Right lobe of liver (tissue), 6 donors: Measurements from ENCODE around the gene ALDH4A1. TPM values are rescaled to one million over a fixed set of nuclear protein-coding genes. Genes with fewer than 3 reads are reported as not detected.

Source experiments
- ATAC-seq, 4 donors: fragments of 200-7000 bp; cut with Tn5 transposase; one replicate each; pipeline ENCODE4 v1.9.1; 2020; ENCODE audit warnings: mild to moderate bottlenecking in 4 of 4, moderate library complexity in 4 of 4
- DNase-seq, 3 donors: peaks; one replicate each; pipeline ENCODE4 v3.0.0-alpha.2; 2020
- H3K27ac ChIP-seq, 3 donors: fragments of 200-600 bp; one replicate each; pipeline ENCODE4 v1.8.0; 2022
- H3K27me3 ChIP-seq, 2 donors: fragments of 200-600 bp; one replicate each; pipeline ENCODE4 v1.8.0; 2022
- H3K36me3 ChIP-seq, 4 donors: fragments of 200-600 bp; sonication (generic) in 1 of 4; one replicate each; pipeline versions ENCODE4 v1.5.1 to v1.8.0; 2017 to 2022; ENCODE audit warnings: control low read depth in 1 of 4
- H3K4me1 ChIP-seq, 4 donors: fragments of 200-600 bp; sonication (generic) in 1 of 4; one replicate each; pipeline versions ENCODE4 v1.5.1 to v1.8.0; 2017 to 2022; ENCODE audit warnings: control low read depth in 1 of 4
- H3K4me3 ChIP-seq, 3 donors: fragments of 200-600 bp; one replicate each; pipeline ENCODE4 v1.8.0; 2022
- H3K9me3 ChIP-seq, 4 donors: fragments of 200-600 bp; sonication (generic) in 1 of 4; one replicate each; pipeline versions ENCODE4 v1.5.1 to v1.8.0; 2017 to 2022; ENCODE audit warnings: control low read depth in 1 of 4
- CTCF ChIP-seq, 4 donors: fragments of 200-600 bp in 3 of 4; fragments of 450-650 bp in 1 of 4; IDR thresholded peaks; one replicate each; pipeline versions ENCODE4 v1.5.1 to v1.8.0; 2016 to 2022; ENCODE audit warnings: antibody characterized with exemption in 4 of 4, mild to moderate bottlenecking in 2 of 4
- POLR2A ChIP-seq: fragments of 450-650 bp; IDR thresholded peaks from one replicate; pipeline ENCODE4 v1.6.1; 2017; ENCODE audit warnings: antibody characterized with exemption, mild to moderate bottlenecking
- WGBS: methylation state at CpG from one replicate; pipeline ENCODE4 v1.1.6; 2018; ENCODE audit warnings: low coverage, low lambda C conversion rate; ENCODE audit not compliant: insufficient coverage; ENCODE audit errors: missing lambda C conversion rate; 5-methylcytosine and 5-hydroxymethylcytosine counted together
- intact Hi-C, 2 donors: fragments of 100-400 bp; cut with DNase I; formaldehyde crosslinking; loops; one replicate each; pipeline versions ENCODE4 v1.11.2 to v1.14.1; 2022
- total RNA-seq, 6 experiments: library from RNA; depleted of rRNA in 2 of 6; stranded (reverse); fragments of >200 nt in 2 of 6; fragmentation: NEBNext Ultra II Directional in 3 of 6; extraction: Animal tissue kit (Norgen Biotek cat#: 25700) in 3 of 6; gene quantifications; one replicate each; pipeline versions ENCODE4 v1.1.0 to v1.2.4, GENCODE V29; 2016 to 2023
- donor health status: DM: no; HTN: yes; CAD: no.
- donor health status: DM: no; HTN: no; CAD: no.
- donor health status: DM: no; HTN: no; CAD: no.
- donor health status: DM: no; HTN: yes; CAD: no.
- donor health status: DM: no; HTN: yes; CAD: no.

The ALDH4A1 gene
- total RNA-seq, 6 experiments from 2014 or later: 218 to 364 (median 265) TPM

DNA sequence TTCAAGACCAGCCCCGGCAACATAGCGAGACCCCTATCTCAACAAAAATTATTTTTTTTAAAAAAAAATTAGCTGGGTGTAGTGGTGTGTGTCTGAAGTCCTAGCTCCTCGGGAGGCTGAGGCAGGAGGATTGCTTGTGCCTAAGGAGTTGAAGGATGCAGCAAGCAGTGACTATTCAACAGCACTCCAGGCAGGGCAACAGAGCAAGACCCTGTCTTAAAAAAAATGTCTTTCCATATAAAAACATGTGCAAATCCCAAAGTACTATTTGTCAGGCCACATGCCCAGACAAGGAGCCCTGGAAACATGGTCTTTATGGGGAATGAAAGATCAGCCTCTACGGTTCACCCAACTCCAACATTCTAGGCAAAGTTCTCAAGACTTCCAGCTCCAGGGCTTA is 40.8 kb upstream of the ALDH4A1 start:
- no peaks in the 10 kb centered on the region for H3K27me3 ChIP-seq
- peaks cover 0 to 31% (median 11%) of the 10 kb centered on the region in 4 donors for H3K4me1 ChIP-seq
- ATAC-seq (no peak), DNase-seq (no peak)
- H3K27ac ChIP-seq: no peak overlapping the region
- H3K9me3 ChIP-seq: no peaks in the 10 kb centered on the region
- no peaks in the 10 kb centered on the region for H3K36me3 ChIP-seq
- WGBS: 92% methylated on average over 3 of the region's 4 CpGs
- H3K4me3 ChIP-seq: no peak overlapping the region
- TF ChIP-seq CTCF (IDR thresholded peaks at IDR 0.05) (no peak), POLR2A (no peak)
- intact Hi-C loops: no loop called here

DNA sequence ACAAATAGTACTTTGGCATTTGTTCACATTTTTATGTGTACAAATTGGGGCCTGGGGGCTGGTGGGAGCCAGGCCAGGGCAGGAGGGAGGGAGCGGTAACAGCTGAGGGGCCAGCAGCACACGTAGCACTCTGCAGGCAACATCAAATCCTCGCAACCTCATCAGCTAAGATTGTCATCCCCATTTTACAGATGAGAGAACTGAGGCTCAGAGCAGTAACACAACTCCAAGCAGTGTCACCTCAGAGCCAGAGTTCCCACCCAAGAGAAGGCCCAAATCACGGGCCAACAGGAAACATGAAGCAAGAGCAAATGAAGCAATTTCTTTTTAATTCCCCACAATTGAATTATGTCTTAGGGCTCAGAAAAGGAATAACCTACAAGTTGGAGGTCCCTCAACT is 40.0 kb upstream of the ALDH4A1 start:
- H3K9me3 ChIP-seq: no peaks in the 10 kb centered on the region
- H3K4me1 ChIP-seq: peaks cover 0 to 26% (median 7%) of the 10 kb centered on the region in 4 donors
- H3K4me3 ChIP-seq: no peak overlapping the region
- WGBS: 72% methylated on average over 3 of the region's 4 CpGs
- ATAC-seq (no peak), DNase-seq (no peak)
- peak overlapping the region in 1 of 3 donors; percentile 47 for H3K27ac ChIP-seq
- TF ChIP-seq CTCF (IDR thresholded peaks at IDR 0.05): no peak
- no peak for TF ChIP-seq POLR2A
- H3K36me3 ChIP-seq: no peaks in the 10 kb centered on the region
- H3K27me3 ChIP-seq: no peaks in the 10 kb centered on the region
- intact Hi-C loops: no loop called here

DNA sequence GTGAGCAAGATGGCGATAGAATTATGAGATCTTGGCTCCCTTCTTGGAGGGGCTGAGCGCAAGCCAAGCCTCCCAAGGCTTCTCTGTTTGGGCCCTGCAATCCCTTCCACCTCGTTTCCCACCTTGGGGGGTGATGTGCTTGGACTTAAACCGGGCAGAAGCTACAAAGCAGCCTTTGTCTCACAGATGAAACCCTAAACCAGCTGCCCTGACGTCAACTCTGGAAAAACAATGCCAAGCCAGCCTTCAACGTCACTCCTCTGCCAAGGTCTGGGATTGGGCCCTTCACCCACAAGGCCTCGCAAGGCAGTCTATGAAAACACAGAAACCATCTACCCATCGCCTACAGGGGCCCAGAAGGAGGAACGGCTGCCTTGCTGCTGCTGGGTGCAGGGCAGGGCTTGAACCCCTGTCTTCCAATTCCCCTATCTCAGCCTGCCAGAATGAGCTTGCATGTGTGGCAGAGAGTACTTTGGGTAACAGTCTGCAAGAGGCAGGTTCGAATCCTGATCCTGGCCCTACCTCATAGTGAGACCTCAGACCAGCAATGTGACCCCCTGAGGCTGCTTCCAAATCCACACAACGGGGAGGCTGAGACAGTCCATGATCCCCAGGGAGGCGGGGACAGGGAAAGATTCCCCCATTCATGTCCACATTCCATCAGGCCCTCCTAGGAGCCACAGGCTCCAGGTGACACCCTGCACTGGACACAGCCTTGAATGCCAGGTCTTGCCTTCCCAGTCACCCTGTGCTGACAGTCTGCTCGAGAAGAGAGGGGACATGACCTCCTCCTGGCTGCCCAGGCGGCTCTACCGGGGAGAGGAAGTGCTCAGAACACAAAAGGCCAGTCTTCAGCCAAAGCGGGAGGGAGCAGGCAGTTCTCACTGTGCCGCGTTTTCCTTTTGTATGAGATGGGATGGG is 39.1 kb upstream of the ALDH4A1 start:
- no peaks in the 10 kb centered on the region for H3K27me3 ChIP-seq
- H3K27ac ChIP-seq: peak overlapping the region in 1 of 3 donors; percentile 47
- intact Hi-C loops: no loop called here
- 54% methylated on average over 7 of the region's 18 CpGs for WGBS
- ATAC-seq (peak; percentile 22 to 54 (median 42)), DNase-seq (peak in 1 of 3 donors; percentile 56)
- H3K36me3 ChIP-seq: no peaks in the 10 kb centered on the region
- TF ChIP-seq POLR2A (no peak), CTCF (IDR thresholded peaks at IDR 0.05) (no peak)
- no peak overlapping the region for H3K4me3 ChIP-seq
- peaks cover 0 to 27% (median 5%) of the 10 kb centered on the region in 4 donors for H3K4me1 ChIP-seq
- no peaks in the 10 kb centered on the region for H3K9me3 ChIP-seq

DNA sequence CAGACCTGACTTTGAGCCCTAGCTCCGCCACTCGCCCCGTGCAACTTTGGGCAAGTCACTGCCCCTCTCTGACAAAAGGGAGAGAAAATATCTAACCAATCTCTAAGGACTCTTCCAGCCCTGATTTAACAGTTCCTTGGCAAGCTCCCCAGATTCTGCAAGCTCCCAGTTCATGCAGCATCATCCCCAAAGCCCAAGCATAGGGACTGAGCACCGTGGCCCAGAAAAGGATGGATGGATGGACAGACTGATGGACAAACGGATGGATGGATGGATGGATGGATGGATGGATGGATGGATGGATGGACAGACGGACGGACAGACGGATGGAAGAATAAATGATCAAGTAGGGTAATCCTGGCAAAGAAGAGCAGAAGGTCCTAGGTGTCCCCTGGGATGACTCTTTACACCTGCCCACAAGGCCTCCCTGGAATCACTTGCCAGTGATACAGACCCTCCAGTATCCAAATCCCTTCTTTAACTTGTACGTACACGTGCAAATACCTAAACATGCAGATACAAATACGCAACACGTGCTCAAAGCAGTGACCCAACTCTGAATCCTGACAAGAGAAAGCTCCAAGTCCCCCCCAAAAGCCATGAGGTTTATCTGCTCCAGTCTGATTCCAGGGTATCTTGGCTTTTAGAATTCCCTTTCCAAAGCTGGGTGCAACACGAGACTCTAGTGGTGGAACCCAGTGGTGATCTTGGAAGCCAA is 38.1 kb upstream of the ALDH4A1 start:
- ATAC-seq (no peak), DNase-seq (no peak)
- intact Hi-C loops: no loop called here
- H3K4me1 ChIP-seq: peaks cover 0 to 29% (median 2%) of the 10 kb centered on the region in 4 donors
- H3K9me3 ChIP-seq: no peaks in the 10 kb centered on the region
- no peaks in the 10 kb centered on the region for H3K36me3 ChIP-seq
- no peak overlapping the region for H3K27ac ChIP-seq
- WGBS: 89% methylated on average over 13 of the region's 13 CpGs
- no peaks in the 10 kb centered on the region for H3K27me3 ChIP-seq
- H3K4me3 ChIP-seq: no peak overlapping the region
- TF ChIP-seq CTCF (IDR thresholded peaks at IDR 0.05): no peak
- TF ChIP-seq POLR2A: no peak
